ENCODE measurements around the gene ELMO1.

- TF ChIP-seq, protein P1, sequence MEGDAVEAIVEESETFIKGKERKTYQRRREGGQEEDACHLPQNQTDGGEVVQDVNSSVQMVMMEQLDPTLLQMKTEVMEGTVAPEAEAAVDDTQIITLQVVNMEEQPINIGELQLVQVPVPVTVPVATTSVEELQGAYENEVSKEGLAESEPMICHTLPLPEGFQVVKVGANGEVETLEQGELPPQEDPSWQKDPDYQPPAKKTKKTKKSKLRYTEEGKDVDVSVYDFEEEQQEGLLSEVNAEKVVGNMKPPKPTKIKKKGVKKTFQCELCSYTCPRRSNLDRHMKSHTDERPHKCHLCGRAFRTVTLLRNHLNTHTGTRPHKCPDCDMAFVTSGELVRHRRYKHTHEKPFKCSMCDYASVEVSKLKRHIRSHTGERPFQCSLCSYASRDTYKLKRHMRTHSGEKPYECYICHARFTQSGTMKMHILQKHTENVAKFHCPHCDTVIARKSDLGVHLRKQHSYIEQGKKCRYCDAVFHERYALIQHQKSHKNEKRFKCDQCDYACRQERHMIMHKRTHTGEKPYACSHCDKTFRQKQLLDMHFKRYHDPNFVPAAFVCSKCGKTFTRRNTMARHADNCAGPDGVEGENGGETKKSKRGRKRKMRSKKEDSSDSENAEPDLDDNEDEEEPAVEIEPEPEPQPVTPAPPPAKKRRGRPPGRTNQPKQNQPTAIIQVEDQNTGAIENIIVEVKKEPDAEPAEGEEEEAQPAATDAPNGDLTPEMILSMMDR (conservative IDR thresholded peaks at IDR 0.05; ENCODE audit: low read depth in 2 of 2): no peak
- TF ChIP-seq POLR2AphosphoS5 (IDR thresholded peaks at IDR 0.05; ENCODE audit: low read depth) (no peak), EZH2 (IDR thresholded peaks at IDR 0.05; ENCODE audit: low read depth, unreplicated experiment) (no peak)
- TF ChIP-seq, protein P2, sequence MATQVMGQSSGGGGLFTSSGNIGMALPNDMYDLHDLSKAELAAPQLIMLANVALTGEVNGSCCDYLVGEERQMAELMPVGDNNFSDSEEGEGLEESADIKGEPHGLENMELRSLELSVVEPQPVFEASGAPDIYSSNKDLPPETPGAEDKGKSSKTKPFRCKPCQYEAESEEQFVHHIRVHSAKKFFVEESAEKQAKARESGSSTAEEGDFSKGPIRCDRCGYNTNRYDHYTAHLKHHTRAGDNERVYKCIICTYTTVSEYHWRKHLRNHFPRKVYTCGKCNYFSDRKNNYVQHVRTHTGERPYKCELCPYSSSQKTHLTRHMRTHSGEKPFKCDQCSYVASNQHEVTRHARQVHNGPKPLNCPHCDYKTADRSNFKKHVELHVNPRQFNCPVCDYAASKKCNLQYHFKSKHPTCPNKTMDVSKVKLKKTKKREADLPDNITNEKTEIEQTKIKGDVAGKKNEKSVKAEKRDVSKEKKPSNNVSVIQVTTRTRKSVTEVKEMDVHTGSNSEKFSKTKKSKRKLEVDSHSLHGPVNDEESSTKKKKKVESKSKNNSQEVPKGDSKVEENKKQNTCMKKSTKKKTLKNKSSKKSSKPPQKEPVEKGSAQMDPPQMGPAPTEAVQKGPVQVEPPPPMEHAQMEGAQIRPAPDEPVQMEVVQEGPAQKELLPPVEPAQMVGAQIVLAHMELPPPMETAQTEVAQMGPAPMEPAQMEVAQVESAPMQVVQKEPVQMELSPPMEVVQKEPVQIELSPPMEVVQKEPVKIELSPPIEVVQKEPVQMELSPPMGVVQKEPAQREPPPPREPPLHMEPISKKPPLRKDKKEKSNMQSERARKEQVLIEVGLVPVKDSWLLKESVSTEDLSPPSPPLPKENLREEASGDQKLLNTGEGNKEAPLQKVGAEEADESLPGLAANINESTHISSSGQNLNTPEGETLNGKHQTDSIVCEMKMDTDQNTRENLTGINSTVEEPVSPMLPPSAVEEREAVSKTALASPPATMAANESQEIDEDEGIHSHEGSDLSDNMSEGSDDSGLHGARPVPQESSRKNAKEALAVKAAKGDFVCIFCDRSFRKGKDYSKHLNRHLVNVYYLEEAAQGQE (IDR thresholded peaks at IDR 0.05; ENCODE audit: unreplicated experiment): no peak
These were observed 43.5 kb downstream of the ELMO1 start for GRCh38 chr7:37405128-37405527.

Measured in GM23338 (cell line).